GM23248 (cell line): ENCODE data around the gene SMURF2.

Experiments
- EZH2 ChIP-seq: fragments of 200-600 bp; sonication (generic); IDR thresholded peaks from 2 replicates; pipeline ENCODE4 v1.6.1; 2018; ENCODE audit warnings: antibody characterized with exemption, mild to moderate bottlenecking; ENCODE audit not compliant: insufficient read depth, poor library complexity, severe bottlenecking
- EZH2phosphoT487 ChIP-seq: fragments of 200-600 bp; sonication (generic); IDR thresholded peaks from 2 replicates; pipeline ENCODE4 v1.6.1; 2018; ENCODE audit warnings: antibody characterized with exemption, moderate library complexity, mild to moderate bottlenecking, low read depth; ENCODE audit not compliant: insufficient read depth

DNA sequence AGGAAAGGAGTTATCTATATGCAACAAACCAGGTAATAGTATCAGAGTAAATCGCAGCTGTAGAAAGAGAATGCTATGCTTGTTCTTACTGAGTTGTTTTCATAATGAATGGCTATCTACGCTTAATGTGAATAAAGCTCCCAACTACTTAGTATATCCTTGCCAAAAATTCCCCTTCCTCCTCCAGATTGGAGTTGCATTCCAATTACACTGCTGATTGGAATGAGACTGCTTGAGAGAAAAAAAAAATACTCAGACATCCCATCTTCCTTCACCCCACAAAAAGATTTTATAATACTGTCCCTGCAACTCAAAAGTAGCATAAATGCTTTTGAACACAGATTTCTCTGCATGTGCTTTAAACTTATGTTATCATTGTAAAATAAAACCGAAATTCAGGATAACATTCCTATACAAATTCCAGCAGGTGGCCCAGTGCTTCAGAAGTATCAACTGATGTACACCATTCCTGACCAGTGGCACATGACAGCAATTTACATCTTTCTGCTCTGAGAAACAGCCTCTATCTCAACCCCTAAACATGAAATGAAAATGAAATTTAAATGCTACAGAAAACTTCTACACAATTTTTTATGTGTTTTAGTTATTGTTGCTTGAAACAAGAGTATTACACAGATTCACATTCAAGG, 47.0 kb downstream of the SMURF2 start:
- no peak for TF ChIP-seq EZH2
- no peak for TF ChIP-seq EZH2phosphoT487
